Hepatocyte (in vitro differentiated cells): ENCODE results near the gene MUC4.

Source experiments
- EZH2 ChIP-seq: fragments of 200-600 bp; sonication (generic); IDR thresholded peaks from 2 replicates; pipeline ENCODE4 v1.6.1; 2016; ENCODE audit warnings: antibody characterized with exemption, mild to moderate bottlenecking, borderline replicate concordance
- EZH2phosphoT487 ChIP-seq: fragments of 200-600 bp; sonication (generic); IDR thresholded peaks from one replicate; pipeline ENCODE4 v1.6.1; 2018; ENCODE audit warnings: antibody characterized with exemption, mild to moderate bottlenecking, low read depth, moderate library complexity; ENCODE audit not compliant: unreplicated experiment, severe bottlenecking
- TF ChIP-seq, protein P1 (sequence below): fragments of 200-600 bp; sonication (generic); IDR thresholded peaks from 2 replicates; pipeline ENCODE4 v1.5.1; 2016; ENCODE audit warnings: antibody characterized with exemption, mild to moderate bottlenecking; ENCODE audit not compliant: poor library complexity

DNA sequence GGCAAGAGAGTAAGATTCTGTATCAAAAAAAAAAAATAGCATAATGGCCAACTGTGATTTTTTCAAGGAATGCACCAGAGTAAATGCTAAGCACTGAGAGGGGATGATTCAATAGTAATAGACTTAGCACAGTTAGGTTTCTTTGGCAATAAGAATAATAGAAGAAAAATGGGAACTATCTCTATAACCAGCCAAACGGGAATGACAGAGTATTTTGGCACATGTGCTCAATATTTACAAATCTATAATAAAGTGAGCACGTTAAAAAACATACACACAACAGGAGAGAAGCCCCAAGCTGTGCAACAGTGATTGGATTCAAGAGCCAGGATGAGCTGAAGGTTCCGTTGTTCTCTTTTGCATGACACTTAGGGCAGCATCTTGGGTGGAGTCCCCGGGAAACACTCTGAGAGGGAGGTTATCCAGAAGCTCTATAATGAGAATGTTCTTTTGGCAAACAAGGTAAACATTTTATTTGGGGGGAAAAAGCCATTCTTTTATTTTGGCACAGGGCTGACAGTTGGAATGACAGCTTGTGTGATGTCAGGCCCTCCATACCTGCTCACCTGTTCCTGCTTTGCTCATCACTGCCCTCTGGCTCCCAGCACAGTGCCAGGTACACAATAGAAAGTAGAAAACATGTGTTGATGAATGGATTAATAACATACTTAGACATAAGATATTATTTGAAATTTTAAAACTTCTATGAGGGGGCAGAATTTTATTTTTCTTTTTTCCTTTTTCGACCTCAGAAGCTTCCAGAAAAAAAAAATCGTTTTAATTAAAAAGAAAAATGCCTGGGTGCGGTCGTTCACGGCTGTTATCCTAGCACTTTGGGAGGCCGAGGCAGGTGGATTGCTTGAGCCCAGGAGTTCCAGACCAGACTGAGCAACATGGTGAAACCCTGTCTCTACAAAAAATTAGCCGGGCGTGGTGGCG lies 44.0 kb upstream of the MUC4 start:
- TF ChIP-seq, protein P1, sequence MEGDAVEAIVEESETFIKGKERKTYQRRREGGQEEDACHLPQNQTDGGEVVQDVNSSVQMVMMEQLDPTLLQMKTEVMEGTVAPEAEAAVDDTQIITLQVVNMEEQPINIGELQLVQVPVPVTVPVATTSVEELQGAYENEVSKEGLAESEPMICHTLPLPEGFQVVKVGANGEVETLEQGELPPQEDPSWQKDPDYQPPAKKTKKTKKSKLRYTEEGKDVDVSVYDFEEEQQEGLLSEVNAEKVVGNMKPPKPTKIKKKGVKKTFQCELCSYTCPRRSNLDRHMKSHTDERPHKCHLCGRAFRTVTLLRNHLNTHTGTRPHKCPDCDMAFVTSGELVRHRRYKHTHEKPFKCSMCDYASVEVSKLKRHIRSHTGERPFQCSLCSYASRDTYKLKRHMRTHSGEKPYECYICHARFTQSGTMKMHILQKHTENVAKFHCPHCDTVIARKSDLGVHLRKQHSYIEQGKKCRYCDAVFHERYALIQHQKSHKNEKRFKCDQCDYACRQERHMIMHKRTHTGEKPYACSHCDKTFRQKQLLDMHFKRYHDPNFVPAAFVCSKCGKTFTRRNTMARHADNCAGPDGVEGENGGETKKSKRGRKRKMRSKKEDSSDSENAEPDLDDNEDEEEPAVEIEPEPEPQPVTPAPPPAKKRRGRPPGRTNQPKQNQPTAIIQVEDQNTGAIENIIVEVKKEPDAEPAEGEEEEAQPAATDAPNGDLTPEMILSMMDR = peak; percentile 11
- TF ChIP-seq EZH2 (no peak), EZH2phosphoT487 (no peak)
